ENCODE measurements around the gene IVD.

IVD gene

GRCh38 chr15:40379374-40379773 is 26.2 kb upstream of the IVD start:
- no peak for DNase-seq

DNA sequence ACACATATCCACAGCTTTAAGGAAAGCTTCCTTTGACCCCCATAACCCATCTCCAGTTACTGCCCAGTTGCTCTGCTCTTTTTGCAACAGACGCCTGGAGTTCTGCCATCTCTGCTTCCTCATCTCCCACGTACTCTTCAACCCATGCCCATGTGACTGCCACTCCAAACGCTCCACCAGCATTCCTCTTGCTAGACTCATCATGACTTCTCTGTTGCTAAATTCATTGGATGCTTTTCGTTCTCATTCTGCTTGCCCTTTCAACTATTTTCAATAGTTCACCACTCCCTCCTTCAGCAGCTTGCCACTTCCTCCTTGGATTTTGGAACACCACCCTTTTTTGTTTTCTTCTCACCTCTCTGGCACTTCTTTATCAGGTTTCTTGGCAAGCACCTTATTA is 25.7 kb upstream of the IVD start:
- DNase-seq: no peak

- no peak for DNase-seq
Measured at GRCh38 chr15:40380636-40381035, 25.0 kb upstream of the IVD start.

DNA sequence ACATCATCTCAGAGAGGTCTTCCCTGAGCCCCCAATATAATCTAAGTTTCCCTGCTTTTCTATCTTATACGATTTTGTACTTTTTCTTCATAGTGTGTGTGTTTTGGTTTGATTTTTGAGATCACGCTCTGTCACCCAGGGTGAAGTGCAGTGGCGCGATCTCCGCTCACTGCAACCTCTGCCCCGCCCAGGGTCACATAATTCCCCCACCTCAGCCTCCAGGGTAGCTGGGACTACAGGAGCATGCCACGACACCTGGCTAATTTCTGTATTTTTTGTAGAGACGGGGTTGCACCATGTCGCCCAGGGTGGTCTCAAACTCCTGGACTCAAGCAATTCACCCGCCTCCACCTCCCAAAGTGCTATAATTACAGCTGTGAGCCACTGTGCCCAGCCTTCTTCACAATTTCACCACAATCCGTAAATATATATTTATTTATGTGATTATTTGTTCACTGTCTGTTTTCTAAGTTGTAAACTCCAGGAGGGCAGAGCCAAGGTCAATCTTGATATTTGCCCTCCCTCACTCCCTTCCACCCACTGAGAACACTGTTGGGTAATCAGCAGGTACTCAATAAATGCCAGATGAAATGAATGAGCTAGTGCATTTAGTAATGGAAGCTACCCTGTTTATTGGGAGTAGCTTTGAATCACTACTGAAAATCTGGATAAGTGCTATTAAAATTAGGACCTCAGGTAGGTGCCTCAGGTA is 23.6 kb upstream of the IVD start:
- DNase-seq: no peak

DNA sequence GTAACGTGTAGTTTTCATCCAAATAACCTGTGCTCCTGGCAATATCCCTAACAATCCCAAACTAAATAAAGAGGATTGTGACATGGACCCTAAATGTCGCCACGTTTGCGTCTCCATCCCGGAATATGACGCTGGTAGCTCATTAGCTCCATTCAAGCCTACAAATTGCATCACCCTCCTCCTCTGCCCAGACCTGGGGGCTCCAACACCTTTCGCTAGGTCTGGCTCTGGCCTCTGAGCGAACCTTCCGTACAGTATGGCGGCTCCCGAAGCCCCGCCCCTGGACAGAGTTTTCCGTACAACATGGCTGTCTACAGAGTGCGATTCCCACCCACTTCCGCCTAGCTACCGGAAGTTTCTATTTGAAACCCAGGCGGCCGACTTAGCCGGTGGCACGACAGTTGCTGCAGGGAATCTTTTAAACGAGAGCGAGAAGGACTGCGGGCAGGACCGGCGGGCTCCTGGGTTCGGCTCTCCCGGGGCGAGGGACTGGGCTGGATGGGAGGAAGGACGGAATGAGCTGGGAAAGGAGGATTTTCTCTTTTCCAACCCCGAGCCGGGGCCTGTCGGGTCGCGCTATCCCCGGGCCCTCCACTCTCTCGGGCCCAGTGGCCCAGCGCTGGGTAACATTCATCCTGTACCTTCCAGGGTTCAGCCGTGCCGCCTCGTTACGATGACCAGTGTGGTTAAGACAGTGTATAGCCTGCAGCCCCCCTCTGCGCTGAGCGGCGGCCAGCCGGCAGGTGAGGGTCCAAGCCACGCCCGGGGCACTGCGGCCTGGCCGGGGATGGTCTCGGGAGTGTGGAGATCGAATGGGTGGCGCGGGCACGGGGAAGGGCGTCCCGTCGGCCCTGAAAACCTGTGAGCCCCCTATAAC is 22.8 kb upstream of the IVD start, which contains the start of gene KNSTRN:
KNSTRN (plus strand) TSS at position 142 of the 877 bp plus-strand sequence; CDS start at position 257, 115 bp downstream.
- peak; percentile 92 for DNase-seq

DNA sequence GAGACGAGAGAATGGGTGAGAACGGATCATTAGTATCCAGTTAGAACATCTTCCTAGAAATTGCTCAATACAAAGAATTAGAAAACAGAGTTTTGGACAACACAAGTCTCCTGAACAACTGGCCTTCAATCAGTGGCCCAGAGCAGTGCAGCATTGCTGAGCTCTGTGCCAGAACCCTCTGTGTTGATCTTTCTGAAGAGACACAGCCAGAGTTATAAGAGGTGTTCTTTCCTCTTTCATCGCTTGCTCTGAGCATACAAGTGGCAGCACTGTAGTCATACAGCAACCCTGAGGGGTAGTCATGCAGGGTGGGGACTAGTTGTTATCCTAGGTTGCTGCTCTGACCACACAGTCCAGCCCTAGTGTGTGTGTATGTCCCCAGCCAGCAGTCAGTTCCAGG is 19.1 kb upstream of the IVD start:
- no peak for DNase-seq

DNA sequence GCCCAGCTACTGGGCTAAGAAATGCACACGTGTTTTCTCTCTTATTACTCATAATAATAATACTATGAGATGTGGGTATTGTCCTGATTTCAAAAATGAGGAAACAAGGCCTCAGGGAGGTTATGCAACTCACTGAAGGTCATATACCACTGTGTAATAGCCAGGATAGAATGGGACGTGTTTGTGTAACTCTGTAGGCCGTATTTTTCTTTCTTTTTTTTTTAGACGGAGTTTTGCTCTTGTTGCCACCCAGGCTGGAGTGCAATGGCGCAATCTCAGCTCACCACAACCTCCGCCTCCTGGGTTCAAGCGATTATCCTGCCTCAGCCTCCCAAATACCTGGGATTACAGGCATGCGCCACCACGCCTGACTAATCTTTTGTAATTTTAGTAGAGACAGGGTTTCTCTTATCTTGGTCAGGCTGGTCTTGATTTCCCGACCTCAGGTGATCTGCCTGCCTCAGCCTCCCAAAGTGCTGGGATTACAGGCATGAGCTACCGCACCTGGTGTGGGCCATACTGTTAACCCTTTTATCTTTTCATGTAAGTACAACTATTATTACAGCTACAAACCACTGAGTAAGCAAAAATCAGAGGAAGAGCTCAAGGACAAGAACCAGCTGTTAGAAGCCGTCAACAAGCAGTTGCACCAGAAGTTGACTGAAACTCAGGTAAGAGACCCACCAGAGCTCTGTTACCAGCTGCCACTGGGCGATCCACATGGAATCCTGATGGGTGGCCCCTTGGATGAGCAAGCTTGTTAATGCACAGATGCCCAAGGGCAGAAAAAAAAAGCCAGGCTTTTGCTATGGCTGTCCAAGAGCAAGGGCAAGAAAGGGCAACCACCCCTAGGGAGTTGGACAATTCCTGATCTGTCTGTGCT is 16.4 kb upstream of the IVD start:
- no peak for DNase-seq

- DNase-seq: no peak
Measured at GRCh38 chr15:40389824-40390595, 15.6 kb upstream of the IVD start.

- DNase-seq: no peak
Measured at GRCh38 chr15:40392986-40393948, 12.3 kb upstream of the IVD start.

GRCh38 chr15:40397688-40398412 is 7.7 kb upstream of the IVD start:
- DNase-seq: no peak

DNA sequence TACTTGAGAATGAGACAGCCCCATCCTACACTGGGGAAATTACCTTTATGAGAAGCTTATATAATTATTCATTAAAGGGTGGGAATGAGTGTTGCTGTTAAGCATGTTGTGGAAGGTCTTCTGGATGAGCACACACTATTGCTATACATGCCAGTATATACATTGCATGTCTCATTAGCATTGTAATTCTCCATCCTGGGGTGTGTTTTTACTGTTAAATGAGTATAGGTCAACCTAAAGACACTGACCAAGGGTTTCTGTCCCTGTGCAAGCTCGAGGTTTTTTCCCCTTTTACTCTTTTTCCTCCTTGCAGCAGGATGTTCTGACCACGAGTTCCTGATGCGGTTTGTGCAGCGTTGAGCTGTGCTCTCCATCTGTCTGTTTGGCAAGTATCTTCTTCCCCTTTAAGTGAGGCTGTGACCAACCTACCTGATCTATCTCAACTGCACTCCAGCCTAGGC is 7.2 kb upstream of the IVD start:
- DNase-seq: no peak

- DNase-seq: no peak
Measured at GRCh38 chr15:40399370-40399769, 6.2 kb upstream of the IVD start.

DNA sequence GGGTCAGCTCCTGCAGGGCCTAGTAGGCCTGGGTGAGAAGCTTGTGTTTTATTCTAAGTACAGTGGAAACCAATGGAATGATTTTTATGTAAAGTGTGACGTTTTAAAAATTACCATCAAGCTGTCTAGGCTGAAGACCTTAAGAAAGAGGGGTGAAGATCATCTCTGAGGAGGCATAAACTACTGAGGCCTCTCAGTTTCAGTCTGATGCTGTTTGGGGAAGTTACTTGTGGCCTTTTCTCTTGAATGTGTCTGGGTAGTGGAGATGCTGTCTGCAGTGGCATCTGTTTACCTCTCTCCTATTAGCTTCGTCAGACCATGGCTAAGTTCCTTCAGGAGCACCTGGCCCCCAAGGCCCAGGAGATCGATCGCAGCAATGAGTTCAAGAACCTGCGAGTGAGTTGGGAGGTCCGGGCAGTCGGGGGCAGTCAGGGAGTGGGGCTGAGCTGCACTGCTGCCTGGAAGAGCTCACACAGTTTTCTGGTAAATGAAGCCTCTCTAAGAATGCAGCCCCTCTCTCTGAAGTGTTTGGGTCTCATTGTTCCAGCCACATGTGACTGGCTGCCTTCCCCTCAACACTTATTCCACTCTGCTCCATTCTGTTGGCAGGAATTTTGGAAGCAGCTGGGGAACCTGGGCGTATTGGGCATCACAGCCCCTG is 1.9 kb downstream of the IVD start:
- DNase-seq: no peak

DNA sequence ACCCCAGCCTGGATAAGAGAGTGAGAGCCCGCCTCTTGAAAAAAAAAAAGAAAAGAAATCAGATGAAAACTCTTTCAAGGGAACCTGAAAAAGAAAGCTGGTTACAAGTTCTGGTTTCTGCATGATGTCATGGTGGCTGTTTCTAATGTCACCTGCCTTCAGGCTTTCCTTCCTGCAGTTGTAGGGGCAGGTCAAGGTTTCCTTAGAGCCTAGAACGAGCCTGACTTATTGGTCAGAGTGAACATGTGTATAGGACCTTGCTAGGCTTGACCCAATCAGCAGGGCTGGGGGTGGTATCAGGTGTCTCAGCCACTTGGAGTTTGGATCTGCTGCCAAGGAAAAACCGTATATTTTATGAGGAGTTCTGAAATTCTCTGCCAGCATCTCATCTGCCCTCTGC is 3.8 kb downstream of the IVD start:
- no peak for DNase-seq

DNA sequence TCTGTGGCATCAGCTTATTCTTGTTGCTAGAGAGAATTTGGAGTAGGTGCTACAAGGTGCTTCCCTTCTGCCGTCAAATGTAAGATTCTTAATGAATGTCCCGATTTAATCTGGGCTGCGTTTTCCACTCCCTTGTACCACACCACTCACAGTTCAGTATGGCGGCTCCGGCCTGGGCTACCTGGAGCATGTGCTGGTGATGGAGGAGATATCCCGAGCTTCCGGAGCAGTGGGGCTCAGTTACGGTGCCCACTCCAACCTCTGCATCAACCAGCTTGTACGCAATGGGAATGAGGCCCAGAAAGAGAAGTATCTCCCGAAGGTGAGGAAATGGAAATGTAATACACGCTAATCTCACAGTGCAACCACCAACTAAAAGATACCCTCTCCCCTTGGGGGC is 4.9 kb downstream of the IVD start:
- no peak for DNase-seq

DNA sequence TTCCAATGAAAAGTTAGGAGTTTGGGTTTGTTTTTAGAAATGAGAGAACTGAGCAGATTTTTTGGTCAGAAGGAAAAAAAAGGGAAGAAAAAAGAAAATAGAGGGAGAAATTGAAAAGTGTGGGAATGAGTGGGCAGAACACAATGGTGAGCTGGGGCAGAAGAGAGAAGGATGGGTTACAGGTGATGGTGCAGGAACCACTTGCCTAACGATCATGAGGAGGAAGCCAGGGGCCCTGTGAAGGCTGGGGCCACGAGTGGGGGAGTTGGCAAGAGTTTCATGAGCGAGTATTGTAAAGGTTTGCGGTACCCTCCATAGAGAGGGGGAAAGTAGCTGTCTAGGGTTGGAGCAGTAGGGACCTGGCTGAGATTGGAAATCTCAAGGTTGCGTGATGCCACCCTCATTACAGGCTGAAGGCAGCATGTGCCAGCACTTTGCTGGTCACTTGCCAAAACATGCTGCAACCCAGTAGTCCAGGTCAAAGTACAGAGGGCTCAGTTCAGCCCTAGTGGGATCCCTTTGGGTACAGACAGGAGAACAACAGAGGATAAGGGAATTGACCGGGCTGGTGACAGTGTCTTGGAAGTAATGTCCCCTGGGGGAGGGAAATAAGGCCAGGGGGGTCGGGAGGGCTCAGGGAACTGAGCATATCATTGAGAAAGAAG is 6.6 kb downstream of the IVD start:
- no peak for DNase-seq

GRCh38 chr15:40413036-40413435 is 7.4 kb downstream of the IVD start:
- DNase-seq: no peak

DNA sequence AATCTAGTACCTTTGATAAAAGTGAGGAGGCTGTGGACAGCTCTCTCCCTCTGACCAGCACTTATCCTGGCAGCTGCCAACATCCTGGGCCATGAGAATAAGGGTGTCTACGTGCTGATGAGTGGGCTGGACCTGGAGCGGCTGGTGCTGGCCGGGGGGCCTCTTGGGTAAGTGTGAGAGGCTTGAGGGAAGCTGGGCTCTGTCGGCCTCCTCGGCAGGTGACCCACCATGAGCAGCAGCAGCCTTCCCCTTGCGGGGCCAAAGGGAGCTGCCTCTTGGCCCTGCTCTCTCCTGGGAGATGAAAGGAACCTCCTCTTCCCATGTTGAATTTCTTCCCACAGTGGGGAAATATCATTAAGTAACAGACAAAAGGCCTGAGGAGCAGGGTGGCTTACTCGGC is 9.2 kb downstream of the IVD start:
- DNase-seq: no peak

DNA sequence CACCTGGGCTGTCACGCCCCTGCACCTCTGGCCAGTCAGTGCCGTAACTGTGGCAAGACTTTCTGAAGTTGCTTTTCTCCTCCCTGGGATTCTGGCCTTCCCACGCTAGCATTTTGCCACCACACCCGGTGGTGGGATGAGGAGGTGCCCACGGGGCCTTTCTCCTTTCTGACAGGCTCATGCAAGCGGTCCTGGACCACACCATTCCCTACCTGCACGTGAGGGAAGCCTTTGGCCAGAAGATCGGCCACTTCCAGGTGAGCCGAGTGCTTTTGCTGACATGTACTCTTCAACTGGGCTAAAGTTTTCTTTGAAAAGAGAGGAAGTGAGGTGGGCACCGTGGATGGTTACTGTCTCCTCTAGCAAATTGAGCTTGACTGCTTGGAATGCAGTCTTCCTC is 9.6 kb downstream of the IVD start:
- DNase-seq: no peak

Measured in NCI-H1436 (cell line).